ENCODE data around the gene TSNAX. TPM values are rescaled to one million over a fixed set of nuclear protein-coding genes. Genes with fewer than 3 reads are reported as not detected.

Gene TSNAX
- total and polyA plus RNA-seq, 9 of the 15 experiments (the other 6 are each of a cell fraction or from before 2014, with no cell fraction given), result 33.8 to 102 (median 61.2) TPM

DNA sequence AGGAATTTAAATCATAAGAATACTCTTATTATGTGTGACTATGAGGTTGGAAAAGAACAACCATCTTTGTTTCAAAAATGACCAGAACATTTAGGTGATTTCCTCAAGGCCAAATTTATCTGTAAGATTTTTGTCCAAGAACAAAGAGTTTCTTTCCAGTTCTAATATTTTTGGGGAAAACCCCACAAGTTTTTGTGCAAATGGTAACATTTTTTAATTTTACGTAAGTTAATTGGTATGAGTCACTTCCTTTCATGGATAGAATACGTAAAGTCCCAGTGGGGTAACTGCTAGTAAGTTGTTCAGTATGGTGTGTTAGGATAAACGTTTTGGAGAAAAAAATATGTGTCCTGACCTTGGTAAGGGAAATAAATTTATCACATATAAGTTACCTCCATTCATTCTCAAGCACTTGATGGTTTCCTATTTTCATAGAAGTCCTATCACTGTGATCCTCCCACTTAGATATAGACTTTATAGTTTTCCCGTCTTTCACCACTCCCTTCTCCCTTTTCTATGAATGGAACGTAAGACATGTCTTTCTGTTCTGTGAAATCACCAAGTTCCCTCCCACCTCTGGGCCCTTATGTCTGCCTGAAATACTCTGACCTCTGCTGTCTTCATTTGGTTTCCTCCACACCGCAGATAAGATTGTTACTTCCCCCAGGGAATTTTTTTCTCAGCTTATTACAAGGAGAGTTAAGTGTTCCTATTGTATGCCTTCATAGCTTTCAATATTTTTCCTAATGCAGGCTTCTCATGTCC, 34.9 kb upstream of the TSNAX start (continued):
- TF ChIP-seq DPF2 (IDR thresholded peaks at IDR 0.05) (0 out of 2 replicates have a peak, but pooled peaks have one; percentile 9), CHD4 (IDR thresholded peaks at IDR 0.05; ENCODE audit: insufficient read depth, insufficient replicate concordance, low read depth, low read length, poor library complexity, severe bottlenecking) (no peak)

DNA sequence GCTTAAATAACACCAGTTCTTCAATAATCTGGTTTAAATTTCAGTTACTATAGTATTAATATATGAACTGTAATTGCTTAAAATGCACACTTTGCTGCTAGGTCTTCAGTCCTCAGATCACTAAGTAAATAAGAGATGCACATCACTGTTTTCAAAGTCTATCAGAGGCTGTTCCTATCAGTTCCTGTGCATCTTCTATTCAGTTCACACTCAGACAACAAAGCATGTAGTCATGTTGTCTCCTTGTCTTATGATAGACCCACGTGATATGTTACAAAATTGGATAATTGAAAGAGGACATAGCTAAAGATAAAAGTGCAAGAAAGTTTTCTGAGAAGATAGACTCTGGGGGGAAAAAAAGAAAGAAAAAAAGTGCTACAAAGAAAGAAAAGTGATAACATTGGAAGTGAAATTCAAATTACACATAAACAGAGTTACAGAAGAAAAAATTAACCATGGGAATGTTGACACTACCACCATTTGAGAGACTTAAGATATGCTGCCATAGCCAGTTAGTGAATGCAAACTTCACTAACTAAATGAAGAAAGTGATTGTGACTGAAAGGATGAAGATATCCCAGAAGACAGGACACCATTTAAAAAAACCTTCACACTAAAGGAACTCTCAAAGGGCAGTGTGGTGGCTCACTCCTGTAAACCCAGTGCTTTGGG, 33.9 kb upstream of the TSNAX start:
- no peaks in the 10 kb centered on the region for H3K9me1 ChIP-seq (ENCODE audit: control insufficient read depth, insufficient read depth, low read length)
- H3K9ac ChIP-seq (ENCODE audit: insufficient read depth in 1 of 2, low read depth in 2 of 2, low read length in 2 of 2), result no peak overlapping the region
- intact Hi-C loops (cut with micrococcal nuclease) (loop anchor here (5.0 kb wide), 2 partner anchors 72 to 137 kb away; partner anchors contain the start of gene EGLN1), in situ Hi-C loops (cut with MboI) (no loop called here)
- H3K79me2 ChIP-seq (ENCODE audit: control insufficient read depth, insufficient read depth, low read length), result no peaks in the 10 kb centered on the region
- H3K27me3 ChIP-seq (ENCODE audit: control insufficient read depth in 2 of 2, insufficient read depth in 2 of 2, low read length in 2 of 2), result no peaks in the 10 kb centered on the region
- H4K20me1 ChIP-seq (replicated peaks; ENCODE audit: control insufficient read depth, insufficient read depth, low read length), result no peaks in the 10 kb centered on the region
- ATAC-seq (no peak), DNase-seq (ENCODE audit: extremely low read depth in 1 of 4, low spot score in 3 of 4) (no peak), FAIRE-seq (no peak)
- H2AFZ ChIP-seq (ENCODE audit: low read depth, low read length), result no peak overlapping the region
- no peaks in the 10 kb centered on the region for H3K36me3 ChIP-seq (ENCODE audit: control insufficient read depth, insufficient read depth, low read length)
- no peak overlapping the region for H3K4me2 ChIP-seq (ENCODE audit: insufficient read depth, low read length)
- no peak overlapping the region for H3K27ac ChIP-seq (ENCODE audit: extremely low read depth, low read depth, low read length)
- BruUV-seq (replicated peaks), result no TSS peak
- H3K9me3 ChIP-seq (replicated peaks; ENCODE audit: control insufficient read depth, insufficient read depth, low read depth, low read length), result 0 out of 2 replicates have a peak, but pooled peaks cover 3% of the 10 kb centered on the region
- ChIA-PET POLR2A (no interaction called here), CTCF (ENCODE audit: low intra/inter-chr PET ratio) (no interaction called here)
- 0% methylated on average over 1 of the region's 1 CpG for WGBS (ENCODE audit: insufficient coverage, low coverage, missing lambda C conversion rate)
- no peak overlapping the region for H3K4me3 ChIP-seq
- 0 out of 5 replicates have a peak, but pooled peaks cover 0 to 2% of the 10 kb centered on the region in 2 experiments for H3K4me1 ChIP-seq (replicated peaks in 1 of 2; ENCODE audit: control insufficient read depth in 2 of 2, insufficient read depth in 2 of 2, low read length in 2 of 2)
- TF ChIP-seq, protein P1, sequence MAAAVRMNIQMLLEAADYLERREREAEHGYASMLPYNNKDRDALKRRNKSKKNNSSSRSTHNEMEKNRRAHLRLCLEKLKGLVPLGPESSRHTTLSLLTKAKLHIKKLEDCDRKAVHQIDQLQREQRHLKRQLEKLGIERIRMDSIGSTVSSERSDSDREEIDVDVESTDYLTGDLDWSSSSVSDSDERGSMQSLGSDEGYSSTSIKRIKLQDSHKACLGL (CRISPR knock-in tag; IDR thresholded peaks at IDR 0.05; ENCODE audit: borderline replicate concordance, poor library complexity, severe bottlenecking), result no peak
- TF ChIP-seq FOS (IDR thresholded peaks at IDR 0.05; ENCODE audit: extremely low read depth, insufficient read length), result no peak
- no peak for TF ChIP-seq ELF2 (CRISPR knock-in tag; IDR thresholded peaks at IDR 0.05)
- no peak for TF ChIP-seq ZSCAN29 (IDR thresholded peaks at IDR 0.05)
- no peak for TF ChIP-seq KDM4B (IDR thresholded peaks at IDR 0.05; ENCODE audit: borderline replicate concordance in 2 of 2, low read depth in 1 of 2)
- TF ChIP-seq, protein P2, sequence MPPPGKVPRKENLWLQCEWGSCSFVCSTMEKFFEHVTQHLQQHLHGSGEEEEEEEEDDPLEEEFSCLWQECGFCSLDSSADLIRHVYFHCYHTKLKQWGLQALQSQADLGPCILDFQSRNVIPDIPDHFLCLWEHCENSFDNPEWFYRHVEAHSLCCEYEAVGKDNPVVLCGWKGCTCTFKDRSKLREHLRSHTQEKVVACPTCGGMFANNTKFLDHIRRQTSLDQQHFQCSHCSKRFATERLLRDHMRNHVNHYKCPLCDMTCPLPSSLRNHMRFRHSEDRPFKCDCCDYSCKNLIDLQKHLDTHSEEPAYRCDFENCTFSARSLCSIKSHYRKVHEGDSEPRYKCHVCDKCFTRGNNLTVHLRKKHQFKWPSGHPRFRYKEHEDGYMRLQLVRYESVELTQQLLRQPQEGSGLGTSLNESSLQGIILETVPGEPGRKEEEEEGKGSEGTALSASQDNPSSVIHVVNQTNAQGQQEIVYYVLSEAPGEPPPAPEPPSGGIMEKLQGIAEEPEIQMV (tag; conservative IDR thresholded peaks at IDR 0.05; ENCODE audit: low read depth), result no peak
- no peak for TF ChIP-seq ATF7 (IDR thresholded peaks at IDR 0.05)
- TF ChIP-seq FOXA3 (CRISPR knock-in tag; conservative IDR thresholded peaks at IDR 0.05 in 1 of 2, IDR thresholded peaks at IDR 0.05 in 1 of 2), result peak in 1 of 2 experiments; percentile 56; a peak in 2 of 4 replicates
- TF ChIP-seq, protein P3, sequence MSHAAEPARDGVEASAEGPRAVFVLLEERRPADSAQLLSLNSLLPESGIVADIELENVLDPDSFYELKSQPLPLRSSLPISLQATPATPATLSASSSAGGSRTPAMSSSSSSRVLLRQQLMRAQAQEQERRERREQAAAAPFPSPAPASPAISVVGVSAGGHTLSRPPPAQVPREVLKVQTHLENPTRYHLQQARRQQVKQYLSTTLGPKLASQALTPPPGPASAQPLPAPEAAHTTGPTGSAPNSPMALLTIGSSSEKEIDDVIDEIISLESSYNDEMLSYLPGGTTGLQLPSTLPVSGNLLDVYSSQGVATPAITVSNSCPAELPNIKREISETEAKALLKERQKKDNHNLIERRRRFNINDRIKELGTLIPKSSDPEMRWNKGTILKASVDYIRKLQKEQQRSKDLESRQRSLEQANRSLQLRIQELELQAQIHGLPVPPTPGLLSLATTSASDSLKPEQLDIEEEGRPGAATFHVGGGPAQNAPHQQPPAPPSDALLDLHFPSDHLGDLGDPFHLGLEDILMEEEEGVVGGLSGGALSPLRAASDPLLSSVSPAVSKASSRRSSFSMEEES (CRISPR knock-in tag; IDR thresholded peaks at IDR 0.05), result peak; percentile 19; the same call in 1 of the 2 replicates
- TF ChIP-seq FOXJ2 (tag; IDR thresholded peaks at IDR 0.05), result peak; percentile 67
- no peak for TF ChIP-seq FOXK2 (conservative IDR thresholded peaks at IDR 0.05 in 1 of 2, IDR thresholded peaks at IDR 0.05 in 1 of 2; ENCODE audit: low read depth in 2 of 2)
